Retinal pigment epithelial cell (primary cell): ENCODE results near the gene RGS8.

ENCODE experiments used
- DNase-seq: peaks from one replicate; pipeline ENCODE4 v3.0.0-alpha.2; 2010; ENCODE audit warnings: low read depth
- H3K4me3 ChIP-seq: 2 replicates; pipeline ENCODE4 v1.5.1; 2011; ENCODE audit warnings: mild to moderate bottlenecking, low read length, control low read depth, moderate library complexity
- TF ChIP-seq, protein P1 (sequence below): conservative IDR thresholded peaks from 2 replicates; pipeline ENCODE4 v1.5.1; 2011; ENCODE audit warnings: low read depth, low read length, control low read depth, inconsistent platforms

The RGS8 gene

GRCh38 chr1:182680408-182680807 is 4.0 kb downstream of the RGS8 start:
- no peak overlapping the region for H3K4me3 ChIP-seq
- TF ChIP-seq, protein P1, sequence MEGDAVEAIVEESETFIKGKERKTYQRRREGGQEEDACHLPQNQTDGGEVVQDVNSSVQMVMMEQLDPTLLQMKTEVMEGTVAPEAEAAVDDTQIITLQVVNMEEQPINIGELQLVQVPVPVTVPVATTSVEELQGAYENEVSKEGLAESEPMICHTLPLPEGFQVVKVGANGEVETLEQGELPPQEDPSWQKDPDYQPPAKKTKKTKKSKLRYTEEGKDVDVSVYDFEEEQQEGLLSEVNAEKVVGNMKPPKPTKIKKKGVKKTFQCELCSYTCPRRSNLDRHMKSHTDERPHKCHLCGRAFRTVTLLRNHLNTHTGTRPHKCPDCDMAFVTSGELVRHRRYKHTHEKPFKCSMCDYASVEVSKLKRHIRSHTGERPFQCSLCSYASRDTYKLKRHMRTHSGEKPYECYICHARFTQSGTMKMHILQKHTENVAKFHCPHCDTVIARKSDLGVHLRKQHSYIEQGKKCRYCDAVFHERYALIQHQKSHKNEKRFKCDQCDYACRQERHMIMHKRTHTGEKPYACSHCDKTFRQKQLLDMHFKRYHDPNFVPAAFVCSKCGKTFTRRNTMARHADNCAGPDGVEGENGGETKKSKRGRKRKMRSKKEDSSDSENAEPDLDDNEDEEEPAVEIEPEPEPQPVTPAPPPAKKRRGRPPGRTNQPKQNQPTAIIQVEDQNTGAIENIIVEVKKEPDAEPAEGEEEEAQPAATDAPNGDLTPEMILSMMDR, result no peak
- DNase-seq, result no peak

- TF ChIP-seq, protein P1, result no peak
- DNase-seq, result no peak
Measured at GRCh38 chr1:182679684-182680083, 4.7 kb downstream of the RGS8 start.

GRCh38 chr1:182677397-182678098 is 6.8 kb downstream of the RGS8 start:
- TF ChIP-seq, protein P1, result no peak
- H3K4me3 ChIP-seq, result no peak overlapping the region
- no peak for DNase-seq

More at GRCh38 chr1:182679684-182680083, 4.7 kb downstream of the RGS8 start:
- no peak overlapping the region for H3K4me3 ChIP-seq

- no peak overlapping the region for H3K4me3 ChIP-seq
- TF ChIP-seq, protein P1, result no peak
- no peak for DNase-seq
Measured at GRCh38 chr1:182676274-182676673, 8.1 kb downstream of the RGS8 start.

DNA sequence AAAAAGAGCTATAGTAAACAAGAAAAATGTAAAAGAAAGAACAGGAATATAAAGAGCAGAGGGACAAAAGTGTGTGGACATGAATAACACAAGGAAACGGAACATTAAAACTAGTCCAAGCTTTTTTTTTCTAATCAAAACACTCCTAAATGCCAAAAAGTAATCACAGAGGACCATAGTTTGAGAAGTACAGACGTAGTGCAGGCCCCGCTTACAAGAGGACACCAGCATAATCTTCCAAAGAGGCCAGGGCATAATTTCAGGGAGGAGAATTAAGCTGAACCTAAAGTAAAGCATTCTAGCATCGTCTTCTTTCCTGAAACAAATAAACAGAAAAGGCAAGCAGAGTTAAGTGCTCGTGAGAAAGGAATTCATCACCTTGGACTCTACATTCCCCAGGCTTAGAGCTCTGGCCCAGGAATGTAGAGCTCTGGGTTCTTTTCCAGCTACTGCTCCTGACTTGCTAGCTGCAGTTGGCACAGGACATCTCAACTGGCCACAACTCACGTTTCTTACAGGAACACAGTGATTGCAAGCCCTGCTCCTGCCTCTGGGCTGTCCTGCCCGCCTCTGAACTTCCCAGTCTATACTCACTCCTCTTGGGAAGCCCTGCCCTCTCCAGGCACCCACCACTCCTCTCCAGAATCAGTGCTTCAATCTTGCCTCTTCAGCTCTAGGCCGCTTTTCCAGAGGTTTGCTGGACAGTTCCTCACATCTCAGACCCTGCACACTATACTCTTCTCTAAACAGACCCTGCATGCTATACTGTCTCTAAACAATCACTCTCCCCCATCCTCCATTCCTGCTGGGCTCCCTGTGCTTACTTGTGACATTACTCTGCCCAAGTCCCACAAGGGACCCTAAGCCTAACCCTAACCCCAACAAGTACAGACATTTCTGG is 9.8 kb downstream of the RGS8 start:
- DNase-seq, result peak; percentile 16
- TF ChIP-seq, protein P1, result no peak
- H3K4me3 ChIP-seq, result no peak overlapping the region

DNA sequence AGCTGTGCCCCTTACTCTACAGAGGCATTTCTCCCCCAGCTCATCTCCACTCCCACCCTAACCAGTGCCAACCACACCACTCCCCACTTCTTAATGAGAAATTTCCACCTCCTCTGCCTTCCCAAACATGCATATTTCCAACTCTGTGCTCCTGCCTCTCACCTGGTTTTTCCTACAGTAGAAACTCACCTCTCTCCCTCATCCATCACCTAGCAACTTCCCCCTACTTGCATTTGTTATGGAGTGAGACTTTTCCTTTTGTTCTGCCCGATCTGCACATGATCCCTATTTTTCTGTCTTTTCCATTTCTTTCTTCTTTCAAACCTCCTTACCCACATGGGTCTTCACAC is 11.9 kb downstream of the RGS8 start:
- no peak for DNase-seq
- H3K4me3 ChIP-seq, result no peak overlapping the region
- TF ChIP-seq, protein P1, result no peak
